DOHH2 (cell line): Measurements from ENCODE around the gene DHX16.

ENCODE experiments used
- EZH2phosphoT487 ChIP-seq: fragments of 200-600 bp; sonication (generic); IDR thresholded peaks from 2 replicates; pipeline ENCODE4 v1.6.1; 2017; ENCODE audit warnings: borderline replicate concordance, mild to moderate bottlenecking, antibody characterized with exemption, low read length, moderate library complexity, mixed read lengths
- TF ChIP-seq, protein P1 (sequence below): fragments of 200-600 bp; sonication (generic); IDR thresholded peaks from one replicate; pipeline ENCODE4 v1.5.1; 2014; ENCODE audit warnings: antibody characterized with exemption, mild to moderate bottlenecking, low read depth, low read length; ENCODE audit not compliant: poor library complexity, severe bottlenecking

- TF ChIP-seq, protein P1, sequence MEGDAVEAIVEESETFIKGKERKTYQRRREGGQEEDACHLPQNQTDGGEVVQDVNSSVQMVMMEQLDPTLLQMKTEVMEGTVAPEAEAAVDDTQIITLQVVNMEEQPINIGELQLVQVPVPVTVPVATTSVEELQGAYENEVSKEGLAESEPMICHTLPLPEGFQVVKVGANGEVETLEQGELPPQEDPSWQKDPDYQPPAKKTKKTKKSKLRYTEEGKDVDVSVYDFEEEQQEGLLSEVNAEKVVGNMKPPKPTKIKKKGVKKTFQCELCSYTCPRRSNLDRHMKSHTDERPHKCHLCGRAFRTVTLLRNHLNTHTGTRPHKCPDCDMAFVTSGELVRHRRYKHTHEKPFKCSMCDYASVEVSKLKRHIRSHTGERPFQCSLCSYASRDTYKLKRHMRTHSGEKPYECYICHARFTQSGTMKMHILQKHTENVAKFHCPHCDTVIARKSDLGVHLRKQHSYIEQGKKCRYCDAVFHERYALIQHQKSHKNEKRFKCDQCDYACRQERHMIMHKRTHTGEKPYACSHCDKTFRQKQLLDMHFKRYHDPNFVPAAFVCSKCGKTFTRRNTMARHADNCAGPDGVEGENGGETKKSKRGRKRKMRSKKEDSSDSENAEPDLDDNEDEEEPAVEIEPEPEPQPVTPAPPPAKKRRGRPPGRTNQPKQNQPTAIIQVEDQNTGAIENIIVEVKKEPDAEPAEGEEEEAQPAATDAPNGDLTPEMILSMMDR = no peak
- TF ChIP-seq EZH2phosphoT487 = no peak
Measured at GRCh38 chr6:30686009-30686907, 13.5 kb upstream of the DHX16 start, which contains the start of gene PPP1R18.
